ENCODE data around the gene C7orf25.

C7orf25 gene

DNA sequence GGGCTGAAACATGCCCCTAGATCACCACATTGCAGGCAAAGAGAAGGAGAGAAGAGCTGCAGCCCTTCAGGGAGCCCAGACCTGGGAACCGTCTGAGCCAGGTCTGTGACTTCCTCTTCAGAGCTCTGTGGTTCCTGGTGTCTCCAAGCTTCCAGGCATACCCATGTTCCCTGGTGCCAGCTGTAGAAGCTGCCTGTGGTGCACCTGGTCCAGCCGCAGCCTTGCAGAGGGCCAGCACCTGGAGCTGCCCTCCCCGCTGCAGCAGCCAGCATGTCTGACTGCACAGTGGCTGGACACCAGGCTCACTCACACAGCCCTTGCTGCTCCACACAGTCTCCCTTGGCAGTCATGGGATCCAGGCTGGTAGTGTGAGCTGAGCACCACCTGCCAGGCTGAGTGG, 33.6 kb downstream of the C7orf25 start:
- no peak overlapping the region for H3K27ac ChIP-seq (ENCODE audit: low read length)
- H2AFZ ChIP-seq (ENCODE audit: low read length): no peak overlapping the region
- H3K9ac ChIP-seq (ENCODE audit: low read length): no peak overlapping the region
- H3K9me3 ChIP-seq (replicated peaks; ENCODE audit: insufficient read depth, low read length): no peaks in the 10 kb centered on the region
- no peaks in the 10 kb centered on the region for H3K79me2 ChIP-seq (ENCODE audit: low read length)
- TF ChIP-seq EZH2phosphoT487 (IDR thresholded peaks at IDR 0.05; ENCODE audit: low read length) (no peak), EZH2 (optimal IDR thresholded peaks at IDR 0.05; ENCODE audit: low read depth, low read length) (no peak)
- TF ChIP-seq, protein P1, sequence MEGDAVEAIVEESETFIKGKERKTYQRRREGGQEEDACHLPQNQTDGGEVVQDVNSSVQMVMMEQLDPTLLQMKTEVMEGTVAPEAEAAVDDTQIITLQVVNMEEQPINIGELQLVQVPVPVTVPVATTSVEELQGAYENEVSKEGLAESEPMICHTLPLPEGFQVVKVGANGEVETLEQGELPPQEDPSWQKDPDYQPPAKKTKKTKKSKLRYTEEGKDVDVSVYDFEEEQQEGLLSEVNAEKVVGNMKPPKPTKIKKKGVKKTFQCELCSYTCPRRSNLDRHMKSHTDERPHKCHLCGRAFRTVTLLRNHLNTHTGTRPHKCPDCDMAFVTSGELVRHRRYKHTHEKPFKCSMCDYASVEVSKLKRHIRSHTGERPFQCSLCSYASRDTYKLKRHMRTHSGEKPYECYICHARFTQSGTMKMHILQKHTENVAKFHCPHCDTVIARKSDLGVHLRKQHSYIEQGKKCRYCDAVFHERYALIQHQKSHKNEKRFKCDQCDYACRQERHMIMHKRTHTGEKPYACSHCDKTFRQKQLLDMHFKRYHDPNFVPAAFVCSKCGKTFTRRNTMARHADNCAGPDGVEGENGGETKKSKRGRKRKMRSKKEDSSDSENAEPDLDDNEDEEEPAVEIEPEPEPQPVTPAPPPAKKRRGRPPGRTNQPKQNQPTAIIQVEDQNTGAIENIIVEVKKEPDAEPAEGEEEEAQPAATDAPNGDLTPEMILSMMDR (IDR thresholded peaks at IDR 0.05; ENCODE audit: low read length): no peak
- no peak overlapping the region for H3K4me2 ChIP-seq (ENCODE audit: low read depth, low read length)
- H3K9me2 ChIP-seq (replicated peaks; ENCODE audit: insufficient read depth, low read length): no peaks in the 10 kb centered on the region
- no peaks in the 10 kb centered on the region for H3K36me3 ChIP-seq (replicated peaks; ENCODE audit: insufficient read depth, low read length)
- H3F3A ChIP-seq (ENCODE audit: insufficient read depth, low read length): no peaks in the 10 kb centered on the region
- H3K4me1 ChIP-seq (ENCODE audit: low read length): no peaks in the 10 kb centered on the region
- no peaks in the 10 kb centered on the region for H3K27me3 ChIP-seq (replicated peaks; ENCODE audit: insufficient read depth, low read length)
- no peak overlapping the region for H3K4me3 ChIP-seq (ENCODE audit: low read length)
- no peaks in the 10 kb centered on the region for H4K20me1 ChIP-seq (ENCODE audit: insufficient read depth, low read length)
- DNase-seq: no peak

DNA sequence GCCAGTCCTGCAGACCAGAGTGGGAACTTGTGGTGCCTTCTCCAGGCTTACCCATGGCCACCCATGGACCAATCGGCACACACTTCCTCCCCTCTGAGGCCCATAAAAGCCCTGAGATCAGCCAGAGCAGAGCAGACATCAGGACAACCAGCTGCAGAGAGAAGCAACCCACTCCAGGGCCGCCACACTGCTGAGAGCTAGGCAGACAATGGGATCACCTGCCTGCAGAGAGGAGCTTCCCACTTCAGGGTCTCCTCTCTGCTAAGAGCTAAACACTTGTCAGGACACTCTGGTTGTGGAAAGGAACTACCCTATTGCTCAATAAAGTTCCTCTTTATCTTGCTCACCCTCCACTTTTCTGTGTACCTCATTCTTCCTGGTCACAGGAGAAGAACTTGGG, 34.0 kb downstream of the C7orf25 start:
- no peak for DNase-seq
- H3K27ac ChIP-seq (ENCODE audit: low read length): no peak overlapping the region

DNA sequence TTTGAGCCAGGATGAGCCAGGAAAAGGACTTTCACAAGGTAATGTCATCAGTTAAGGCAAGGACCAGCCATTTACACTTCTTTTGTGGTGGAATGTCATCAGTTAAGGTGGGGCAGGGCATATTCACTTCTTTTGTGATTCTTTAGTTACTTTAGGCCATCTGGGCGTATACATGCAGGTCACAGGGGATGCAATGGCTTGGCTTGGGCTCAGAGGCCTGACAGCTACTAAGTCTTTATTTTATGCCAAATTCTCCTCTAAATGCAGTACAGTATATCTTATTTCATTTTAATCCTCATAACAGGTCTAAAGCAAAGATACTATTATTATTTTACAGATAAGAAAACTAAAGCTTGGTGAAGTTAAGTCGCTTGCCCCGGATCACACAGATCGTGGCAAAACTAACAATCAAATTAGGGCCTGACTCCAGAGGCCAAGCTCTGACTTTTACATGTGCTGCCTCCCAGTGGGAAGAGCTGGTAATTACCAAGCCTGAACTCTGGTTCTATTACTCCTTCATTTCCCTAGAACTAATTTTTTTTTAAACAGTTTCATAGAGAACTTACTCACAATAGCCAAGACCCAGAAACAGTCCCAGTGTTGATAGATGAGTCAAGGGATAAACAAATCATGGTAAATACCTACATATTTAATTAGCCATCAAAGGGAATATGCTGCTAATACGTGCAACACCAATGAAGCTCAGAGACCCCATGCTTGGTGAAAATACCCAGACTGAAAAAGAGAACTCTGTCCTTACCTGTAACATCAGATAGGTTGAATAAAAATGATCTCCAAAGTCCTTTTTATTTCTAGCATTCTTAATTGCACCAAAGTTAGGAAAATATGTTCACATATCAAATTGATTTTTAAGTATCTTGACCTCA, 35.4 kb downstream of the C7orf25 start:
- DNase-seq: peak; percentile 65
- H3K4me1 ChIP-seq (ENCODE audit: low read length): no peaks in the 10 kb centered on the region
- no peak overlapping the region for H2AFZ ChIP-seq (ENCODE audit: low read length)
- H3K27me3 ChIP-seq (replicated peaks; ENCODE audit: insufficient read depth, low read length): no peaks in the 10 kb centered on the region
- TF ChIP-seq, protein P1 (IDR thresholded peaks at IDR 0.05; ENCODE audit: low read length): peak; percentile 80
- TF ChIP-seq EZH2phosphoT487 (IDR thresholded peaks at IDR 0.05; ENCODE audit: low read length): no peak
- no peaks in the 10 kb centered on the region for H3F3A ChIP-seq (ENCODE audit: insufficient read depth, low read length)
- no peaks in the 10 kb centered on the region for H3K9me3 ChIP-seq (replicated peaks; ENCODE audit: insufficient read depth, low read length)
- H3K79me2 ChIP-seq (ENCODE audit: low read length): no peaks in the 10 kb centered on the region
- no peak overlapping the region for H3K27ac ChIP-seq (ENCODE audit: low read length)
- H3K36me3 ChIP-seq (replicated peaks; ENCODE audit: insufficient read depth, low read length): no peaks in the 10 kb centered on the region
- H4K20me1 ChIP-seq (ENCODE audit: insufficient read depth, low read length): no peaks in the 10 kb centered on the region
- no peak overlapping the region for H3K9ac ChIP-seq (ENCODE audit: low read length)
- H3K4me3 ChIP-seq (ENCODE audit: low read length): no peak overlapping the region
- H3K4me2 ChIP-seq (ENCODE audit: low read depth, low read length): no peak overlapping the region
- H3K9me2 ChIP-seq (replicated peaks; ENCODE audit: insufficient read depth, low read length): no peaks in the 10 kb centered on the region

More for the DNA sequence above, 34.0 kb downstream of the C7orf25 start:
- Histone ChIP-seq H3K4me3 (ENCODE audit: low read length) (no peak overlapping the region), H3K9ac (ENCODE audit: low read length) (no peak overlapping the region), H3K4me2 (ENCODE audit: low read depth, low read length) (no peak overlapping the region), H3K9me3 (replicated peaks; ENCODE audit: insufficient read depth, low read length) (no peaks in the 10 kb centered on the region), H3K9me2 (replicated peaks; ENCODE audit: insufficient read depth, low read length) (no peaks in the 10 kb centered on the region), H3F3A (ENCODE audit: insufficient read depth, low read length) (no peaks in the 10 kb centered on the region), H3K79me2 (ENCODE audit: low read length) (no peaks in the 10 kb centered on the region), H4K20me1 (ENCODE audit: insufficient read depth, low read length) (no peaks in the 10 kb centered on the region), H3K4me1 (ENCODE audit: low read length) (no peaks in the 10 kb centered on the region), H2AFZ (ENCODE audit: low read length) (no peak overlapping the region), H3K36me3 (replicated peaks; ENCODE audit: insufficient read depth, low read length) (no peaks in the 10 kb centered on the region), H3K27me3 (replicated peaks; ENCODE audit: insufficient read depth, low read length) (no peaks in the 10 kb centered on the region)
- TF ChIP-seq, protein P1 (IDR thresholded peaks at IDR 0.05; ENCODE audit: low read length): no peak
- TF ChIP-seq EZH2 (optimal IDR thresholded peaks at IDR 0.05; ENCODE audit: low read depth, low read length) (no peak), EZH2phosphoT487 (IDR thresholded peaks at IDR 0.05; ENCODE audit: low read length) (no peak)

Data from MM.1S (cell line).